K562 (cell line): ENCODE data around the gene TM7SF3. TPM values are rescaled to one million over a fixed set of nuclear protein-coding genes. Genes with fewer than 3 reads are reported as not detected.

Source experiments
- ATAC-seq: fragments of 200-7000 bp; cut with Tn5 transposase; 3 replicates; pipeline ENCODE4 v1.9.1; 2020; ENCODE audit warnings: moderate library complexity
- BruUV-seq: library from RNA; stranded (reverse); fragments of 400-500 nt; replicated peaks from 2 replicates; lab custom pipeline; 2021; lab: Mats Ljungman, UMichigan
- CTCF ChIA-PET: fragments of 300-600 bp; formaldehyde crosslinking; extraction: SDS; loops from one replicate; lab custom pipeline; 2021; ENCODE audit warnings: low intra/inter-chr PET ratio; lab: Yijun Ruan, JAX
- POLR2A ChIA-PET: fragments of 300-600, 350-650 bp; sonication (Branson Sonifier 250); formaldehyde crosslinking; extraction: SDS; loops from one replicate; lab custom pipeline; 2021; ENCODE audit warnings: antibody characterized with exemption, inconsistent platforms; lab: Yijun Ruan, JAX
- DNase-seq, 4 experiments: peaks; one replicate each; pipeline versions ENCODE4 v3.0.0 to v3.0.0-alpha.2; 2011 to 2018; ENCODE audit warnings: low spot score in 3 of 4, mixed read lengths in 3 of 4; ENCODE audit errors: extremely low read depth in 1 of 4
- FAIRE-seq: peaks from 2 replicates; lab custom pipeline; 2011; peaks lifted over from hg19 to GRCh38; lab: Jason Lieb, UNC
- H2AFZ ChIP-seq: 2 replicates; pipeline ENCODE4 v1.6.0; 2011; ENCODE audit warnings: low read depth, low read length, control low read depth, inconsistent platforms
- H3K27ac ChIP-seq: fragments of 200-600 bp; 3 replicates; pipeline ENCODE4 v1.8.0; 2011; ENCODE audit warnings: low read depth, mild to moderate bottlenecking, control low read depth, inconsistent platforms, low read length, moderate library complexity, mixed read lengths; ENCODE audit errors: extremely low read depth
- H3K27me3 ChIP-seq, 2 experiments: fragments of 300-600 bp in 1 of 2; 2 replicates in 1 of 2; 3 replicates in 1 of 2; pipeline versions ENCODE4 v1.6.0 to v1.8.0; 2011; ENCODE audit warnings: inconsistent platforms in 2 of 2, low read length in 2 of 2, mild to moderate bottlenecking in 1 of 2, mixed read lengths in 1 of 2, moderate library complexity in 1 of 2; ENCODE audit not compliant: control insufficient read depth in 2 of 2, insufficient read depth in 2 of 2
- H3K36me3 ChIP-seq: fragments of 300-600 bp; 3 replicates; pipeline ENCODE4 v1.8.0; 2011; ENCODE audit warnings: mild to moderate bottlenecking, low read length, inconsistent platforms; ENCODE audit not compliant: control insufficient read depth, insufficient read depth
- H3K4me1 ChIP-seq, 2 experiments: fragments of 200-600 bp in 1 of 2; replicated peaks in 1 of 2; 2 replicates in 1 of 2; 3 replicates in 1 of 2; pipeline versions ENCODE4 v1.5.1 to v1.8.0; 2011; ENCODE audit warnings: inconsistent platforms in 2 of 2, low read length in 2 of 2, mild to moderate bottlenecking in 1 of 2, mixed read lengths in 1 of 2, moderate library complexity in 1 of 2; ENCODE audit not compliant: control insufficient read depth in 2 of 2, insufficient read depth in 2 of 2
- H3K4me2 ChIP-seq: 2 replicates; pipeline ENCODE4 v1.6.1; 2011; ENCODE audit warnings: low read length, control low read depth, inconsistent platforms, mixed read lengths; ENCODE audit not compliant: insufficient read depth
- H3K4me3 ChIP-seq: fragments of 200-600 bp; sonication (generic), shearing (Covaris generic); 2 replicates; pipeline ENCODE4 v1.5.1; 2016; ENCODE audit warnings: control low read depth, inconsistent platforms
- H3K79me2 ChIP-seq: fragments of 200-600 bp; 3 replicates; pipeline ENCODE4 v1.8.0; 2011; ENCODE audit warnings: low read length, inconsistent platforms; ENCODE audit not compliant: control insufficient read depth, insufficient read depth
- H3K9ac ChIP-seq, 2 experiments: 2 replicates each; pipeline versions ENCODE4 v1.6.0 to v1.6.1; 2011; ENCODE audit warnings: low read depth in 2 of 2, low read length in 2 of 2, control low read depth in 1 of 2, inconsistent platforms in 1 of 2, mild to moderate bottlenecking in 1 of 2, mixed read lengths in 1 of 2; ENCODE audit not compliant: insufficient read depth in 1 of 2
- H3K9me1 ChIP-seq: one replicate; pipeline ENCODE4 v1.6.0; 2011; ENCODE audit warnings: inconsistent platforms, mild to moderate bottlenecking, low read length, moderate library complexity; ENCODE audit not compliant: control insufficient read depth, insufficient read depth
- H3K9me3 ChIP-seq: replicated peaks from 2 replicates; pipeline ENCODE4 v1.5.1; 2011; ENCODE audit warnings: low read depth, low read length, inconsistent platforms; ENCODE audit not compliant: control insufficient read depth, insufficient read depth
- H4K20me1 ChIP-seq: replicated peaks from 2 replicates; pipeline ENCODE4 v1.6.1; 2011; ENCODE audit warnings: low read length, inconsistent platforms, mixed read lengths; ENCODE audit not compliant: control insufficient read depth, insufficient read depth
- CBFA2T3 ChIP-seq: fragments of 450-650 bp; IDR thresholded peaks from 2 replicates; pipeline ENCODE4 v1.6.1; 2017
- COPS2 ChIP-seq: fragments of 450-650 bp; conservative IDR thresholded peaks from 2 replicates; pipeline ENCODE4 v1.6.1; 2016; ENCODE audit warnings: mild to moderate bottlenecking, moderate library complexity
- HDAC1 ChIP-seq, 2 experiments: fragments of 450-650 bp; IDR thresholded peaks; 2 replicates each; pipeline ENCODE4 v1.6.1; 2016 to 2017; ENCODE audit warnings: inconsistent platforms in 1 of 2, mild to moderate bottlenecking in 1 of 2, moderate library complexity in 1 of 2
- KDM1A ChIP-seq, 2 experiments: fragments of 450-650 bp; IDR thresholded peaks; 2 replicates each; pipeline ENCODE4 v1.6.1; 2016; ENCODE audit warnings: mild to moderate bottlenecking in 2 of 2
- RCOR1 ChIP-seq, 2 experiments: IDR thresholded peaks; 2 replicates each; pipeline ENCODE4 v1.6.1; 2012; ENCODE audit warnings: low read depth in 2 of 2, low read length in 2 of 2, borderline replicate concordance in 1 of 2, improper control_type of control experiment in 1 of 2
- TGIF2 ChIP-seq: sonication (generic); formaldehyde crosslinking; IDR thresholded peaks from 2 replicates; pipeline ENCODE4 v1.8.1; 2022; ENCODE audit warnings: mild to moderate bottlenecking, missing genetic modification reagents, moderate library complexity
- ZBTB7A ChIP-seq: IDR thresholded peaks from 2 replicates; pipeline ENCODE4 v1.6.1; 2011; ENCODE audit warnings: low read depth, mild to moderate bottlenecking, low read length, moderate library complexity, borderline replicate concordance; ENCODE audit not compliant: control insufficient read depth
- ZFPM2 ChIP-seq: fragments of 250-450 bp; sonication (Bioruptor Pico); IDR thresholded peaks from 2 replicates; pipeline ENCODE4 v1.5.1; 2022; ENCODE audit warnings: mild to moderate bottlenecking
- ZNF121 ChIP-seq: sonication (generic); formaldehyde crosslinking; conservative IDR thresholded peaks from 2 replicates; pipeline ENCODE4 v1.8.0; 2022; ENCODE audit warnings: missing genetic modification reagents
- ZNF507 ChIP-seq: conservative IDR thresholded peaks from 2 replicates; pipeline ENCODE4 v1.6.1; 2017; ENCODE audit warnings: missing genetic modification characterization, missing compliant biosample characterization
- WGBS: fragments of 100-300 bp; shearing (Covaris generic); methylation state at CpG from one replicate; pipeline ENCODE4 v1.1.6; 2016; ENCODE audit warnings: low coverage, mixed read lengths; ENCODE audit not compliant: insufficient coverage; ENCODE audit errors: missing lambda C conversion rate; 5-methylcytosine and 5-hydroxymethylcytosine counted together
- in situ Hi-C: fragments of 300-500 bp; cut with MboI; formaldehyde crosslinking; loops from 4 replicates; pipeline ENCODE4 v1.15.0; 2018; ENCODE audit warnings: inconsistent platforms, mixed read lengths
- intact Hi-C: fragments of 100-400 bp; cut with micrococcal nuclease; formaldehyde crosslinking; loops from 2 replicates; pipeline ENCODE4 v1.14.2; 2022
- polyA plus RNA-seq, 8 experiments: library from polyadenylated mRNA; depleted of rRNA in 4 of 8; stranded (reverse) in 5 of 8; unstranded in 3 of 8; fragments of >200 nt; fragmentation: Nextera tagmentation in 2 of 8; fragmentation: Illumina TruSeq in 1 of 8; extraction: Ambion mirVana in 2 of 8; extraction: Trizol in 1 of 8; gene quantifications; 2 replicates each; pipeline versions ENCODE4 v1.2.1 to v1.2.3, GENCODE V29; 2011 to 2014; ENCODE audit warnings: inconsistent platforms in 1 of 8, missing spikeins in 1 of 8
- total RNA-seq, 7 experiments: library from RNA; depleted of rRNA in 6 of 7; stranded (reverse); fragments of >200 nt in 6 of 7; fragmentation: Illumina TruSeq in 2 of 7; extraction: Trizol in 2 of 7; gene quantifications; 2 replicates each; pipeline versions ENCODE4 v1.2.1 to v1.2.3, GENCODE V29; 2011 to 2021; ENCODE audit warnings: low replicate concordance in 1 of 7
- TF ChIP-seq, protein P1 (sequence below): fragments of 450-650 bp; conservative IDR thresholded peaks from 2 replicates; pipeline ENCODE4 v1.6.1; 2016; ENCODE audit warnings: missing genetic modification characterization, low read depth, mild to moderate bottlenecking, missing compliant biosample characterization, moderate library complexity
- TF ChIP-seq, protein P2 (sequence below): fragments of 250-450 bp; sonication (Bioruptor Pico); IDR thresholded peaks from 2 replicates; pipeline ENCODE4 v1.5.0; 2021; ENCODE audit warnings: mild to moderate bottlenecking, borderline replicate concordance
- TF ChIP-seq, protein P3 (sequence below), 3 experiments: fragments of 200-800 bp in 1 of 3; fragments of 250-450 bp in 1 of 3; fragments of 450-650 bp in 1 of 3; sonication (Bioruptor Pico) in 1 of 3; sonication (Bioruptor generic) in 1 of 3; formaldehyde crosslinking in 1 of 3; IDR thresholded peaks; 2 replicates each; pipeline versions ENCODE4 v1.6.1 to v1.8.0; 2016 to 2022; ENCODE audit warnings: mild to moderate bottlenecking in 2 of 3, missing genetic modification characterization in 2 of 3, missing compliant biosample characterization in 1 of 3, moderate library complexity in 1 of 3
- TF ChIP-seq, protein P4 (sequence below): sonication (generic); formaldehyde crosslinking; IDR thresholded peaks from 2 replicates; pipeline ENCODE4 v1.8.1; 2023; ENCODE audit warnings: mild to moderate bottlenecking, missing genetic modification reagents

TM7SF3 gene
- total and polyA plus RNA-seq, 9 of the 15 experiments (the other 6 are each of a cell fraction or from before 2014, with no cell fraction given), result 9.3 to 90.4 (median 24.8) TPM

DNA sequence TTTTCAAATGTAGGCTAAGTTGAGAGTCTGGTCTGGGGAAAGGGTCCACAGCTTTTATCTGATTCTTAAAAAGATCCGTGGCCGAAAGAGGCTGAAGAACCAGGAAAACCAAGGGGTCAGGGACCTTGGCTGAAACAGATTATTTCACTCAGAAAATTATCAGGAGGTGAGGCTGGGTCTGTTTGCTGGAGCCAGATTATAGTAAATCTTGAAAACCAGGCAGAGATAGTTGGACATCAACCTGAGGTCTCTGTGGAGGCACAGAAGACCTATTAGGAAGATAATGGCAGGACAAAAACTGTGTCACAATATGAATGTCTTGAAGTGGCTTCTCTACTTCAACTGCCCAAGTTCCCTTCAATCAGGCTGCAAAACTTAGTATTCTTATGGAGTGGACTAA is 6.6 kb upstream of the TM7SF3 start:
- FAIRE-seq (no peak), DNase-seq (peak in 1 of 4 experiments; percentile 22), ATAC-seq (no peak)
- no TSS peak for BruUV-seq
- ChIA-PET POLR2A (no interaction called here), CTCF (no interaction called here)
- peaks cover 23 to 30% of the 10 kb centered on the region in 2 experiments for H3K4me1 ChIP-seq
- H3K4me2 ChIP-seq, result no peak overlapping the region
- peaks cover 27% of the 10 kb centered on the region for H3K79me2 ChIP-seq
- H3K4me3 ChIP-seq, result no peak overlapping the region
- no peaks in the 10 kb centered on the region for H3K9me1 ChIP-seq
- no peaks in the 10 kb centered on the region for H3K9me3 ChIP-seq
- no peaks in the 10 kb centered on the region for H3K27me3 ChIP-seq
- intact Hi-C loops (no loop called here), in situ Hi-C loops (no loop called here)
- H3K9ac ChIP-seq, result no peak overlapping the region
- no peak overlapping the region for H3K27ac ChIP-seq
- H4K20me1 ChIP-seq, result no peaks in the 10 kb centered on the region
- H2AFZ ChIP-seq, result no peak overlapping the region
- H3K36me3 ChIP-seq, result no peaks in the 10 kb centered on the region
- WGBS, result 6% methylated on average over 2 of the region's 2 CpGs
- no peak for TF ChIP-seq TGIF2
- no peak for TF ChIP-seq ZNF507 (tag)
- TF ChIP-seq, protein P1, sequence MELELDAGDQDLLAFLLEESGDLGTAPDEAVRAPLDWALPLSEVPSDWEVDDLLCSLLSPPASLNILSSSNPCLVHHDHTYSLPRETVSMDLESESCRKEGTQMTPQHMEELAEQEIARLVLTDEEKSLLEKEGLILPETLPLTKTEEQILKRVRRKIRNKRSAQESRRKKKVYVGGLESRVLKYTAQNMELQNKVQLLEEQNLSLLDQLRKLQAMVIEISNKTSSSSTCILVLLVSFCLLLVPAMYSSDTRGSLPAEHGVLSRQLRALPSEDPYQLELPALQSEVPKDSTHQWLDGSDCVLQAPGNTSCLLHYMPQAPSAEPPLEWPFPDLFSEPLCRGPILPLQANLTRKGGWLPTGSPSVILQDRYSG (tag), result no peak
- TF ChIP-seq CBFA2T3, result peak; percentile 62
- TF ChIP-seq COPS2, result no peak
- TF ChIP-seq RCOR1 (IDR thresholded peaks at IDR 0.05; ENCODE audit: borderline replicate concordance in 1 of 2, low read depth in 2 of 2, low read length in 2 of 2), result peak in 1 of 2 experiments; percentile 53; a peak in 1 of 4 replicates
- TF ChIP-seq ZBTB7A, result no peak
- TF ChIP-seq, protein P2, sequence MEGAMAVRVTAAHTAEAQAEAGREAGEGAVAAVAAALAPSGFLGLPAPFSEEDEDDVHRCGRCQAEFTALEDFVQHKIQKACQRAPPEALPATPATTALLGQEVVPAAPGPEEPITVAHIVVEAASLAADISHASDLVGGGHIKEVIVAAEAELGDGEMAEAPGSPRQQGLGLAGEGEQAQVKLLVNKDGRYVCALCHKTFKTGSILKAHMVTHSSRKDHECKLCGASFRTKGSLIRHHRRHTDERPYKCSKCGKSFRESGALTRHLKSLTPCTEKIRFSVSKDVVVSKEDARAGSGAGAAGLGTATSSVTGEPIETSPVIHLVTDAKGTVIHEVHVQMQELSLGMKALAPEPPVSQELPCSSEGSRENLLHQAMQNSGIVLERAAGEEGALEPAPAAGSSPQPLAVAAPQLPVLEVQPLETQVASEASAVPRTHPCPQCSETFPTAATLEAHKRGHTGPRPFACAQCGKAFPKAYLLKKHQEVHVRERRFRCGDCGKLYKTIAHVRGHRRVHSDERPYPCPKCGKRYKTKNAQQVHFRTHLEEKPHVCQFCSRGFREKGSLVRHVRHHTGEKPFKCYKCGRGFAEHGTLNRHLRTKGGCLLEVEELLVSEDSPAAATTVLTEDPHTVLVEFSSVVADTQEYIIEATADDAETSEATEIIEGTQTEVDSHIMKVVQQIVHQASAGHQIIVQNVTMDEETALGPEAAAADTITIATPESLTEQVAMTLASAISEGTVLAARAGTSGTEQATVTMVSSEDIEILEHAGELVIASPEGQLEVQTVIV (CRISPR knock-in tag), result no peak
- TF ChIP-seq KDM1A (IDR thresholded peaks at IDR 0.05), result peak; percentile 12 to 21; a peak in 1 of 4 replicates
- TF ChIP-seq ZNF121 (CRISPR knock-in tag), result no peak
- TF ChIP-seq, protein P3, sequence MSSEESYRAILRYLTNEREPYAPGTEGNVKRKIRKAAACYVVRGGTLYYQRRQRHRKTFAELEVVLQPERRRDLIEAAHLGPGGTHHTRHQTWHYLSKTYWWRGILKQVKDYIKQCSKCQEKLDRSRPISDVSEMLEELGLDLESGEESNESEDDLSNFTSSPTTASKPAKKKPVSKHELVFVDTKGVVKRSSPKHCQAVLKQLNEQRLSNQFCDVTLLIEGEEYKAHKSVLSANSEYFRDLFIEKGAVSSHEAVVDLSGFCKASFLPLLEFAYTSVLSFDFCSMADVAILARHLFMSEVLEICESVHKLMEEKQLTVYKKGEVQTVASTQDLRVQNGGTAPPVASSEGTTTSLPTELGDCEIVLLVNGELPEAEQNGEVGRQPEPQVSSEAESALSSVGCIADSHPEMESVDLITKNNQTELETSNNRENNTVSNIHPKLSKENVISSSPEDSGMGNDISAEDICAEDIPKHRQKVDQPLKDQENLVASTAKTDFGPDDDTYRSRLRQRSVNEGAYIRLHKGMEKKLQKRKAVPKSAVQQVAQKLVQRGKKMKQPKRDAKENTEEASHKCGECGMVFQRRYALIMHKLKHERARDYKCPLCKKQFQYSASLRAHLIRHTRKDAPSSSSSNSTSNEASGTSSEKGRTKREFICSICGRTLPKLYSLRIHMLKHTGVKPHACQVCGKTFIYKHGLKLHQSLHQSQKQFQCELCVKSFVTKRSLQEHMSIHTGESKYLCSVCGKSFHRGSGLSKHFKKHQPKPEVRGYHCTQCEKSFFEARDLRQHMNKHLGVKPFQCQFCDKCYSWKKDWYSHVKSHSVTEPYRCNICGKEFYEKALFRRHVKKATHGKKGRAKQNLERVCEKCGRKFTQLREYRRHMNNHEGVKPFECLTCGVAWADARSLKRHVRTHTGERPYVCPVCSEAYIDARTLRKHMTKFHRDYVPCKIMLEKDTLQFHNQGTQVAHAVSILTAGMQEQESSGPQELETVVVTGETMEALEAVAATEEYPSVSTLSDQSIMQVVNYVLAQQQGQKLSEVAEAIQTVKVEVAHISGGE (CRISPR knock-in tag; IDR thresholded peaks at IDR 0.05), result no peak
- TF ChIP-seq HDAC1 (IDR thresholded peaks at IDR 0.05), result no peak
- no peak for TF ChIP-seq ZFPM2 (CRISPR knock-in tag)
- TF ChIP-seq, protein P4, sequence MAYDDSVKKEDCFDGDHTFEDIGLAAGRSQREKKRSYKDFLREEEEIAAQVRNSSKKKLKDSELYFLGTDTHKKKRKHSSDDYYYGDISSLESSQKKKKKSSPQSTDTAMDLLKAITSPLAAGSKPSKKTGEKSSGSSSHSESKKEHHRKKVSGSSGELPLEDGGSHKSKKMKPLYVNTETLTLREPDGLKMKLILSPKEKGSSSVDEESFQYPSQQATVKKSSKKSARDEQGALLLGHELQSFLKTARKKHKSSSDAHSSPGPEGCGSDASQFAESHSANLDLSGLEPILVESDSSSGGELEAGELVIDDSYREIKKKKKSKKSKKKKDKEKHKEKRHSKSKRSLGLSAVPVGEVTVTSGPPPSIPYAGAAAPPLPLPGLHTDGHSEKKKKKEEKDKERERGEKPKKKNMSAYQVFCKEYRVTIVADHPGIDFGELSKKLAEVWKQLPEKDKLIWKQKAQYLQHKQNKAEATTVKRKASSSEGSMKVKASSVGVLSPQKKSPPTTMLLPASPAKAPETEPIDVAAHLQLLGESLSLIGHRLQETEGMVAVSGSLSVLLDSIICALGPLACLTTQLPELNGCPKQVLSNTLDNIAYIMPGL (CRISPR knock-in tag), result no peak
